T-cell (primary cell): ENCODE measurements around the gene ARFGEF2. TPM values are rescaled to one million over a fixed set of nuclear protein-coding genes. Genes with fewer than 3 reads are reported as not detected.

ENCODE experiments used
- ATAC-seq, 4 experiments: fragments of 200-7000 bp in 3 of 4; fragments of 150-1000 bp in 1 of 4; cut with Tn5 transposase; replicated peaks in 1 of 4; 1 replicate in 3 of 4; 2 replicates in 1 of 4; pipeline ENCODE4 v1.10.0; 2021; ENCODE audit warnings: moderate library complexity in 3 of 4, mild to moderate bottlenecking in 2 of 4, moderate number of reproducible peaks in 1 of 4
- CTCF ChIA-PET, 2 donors: fragments of 300-600 bp; sonication (Branson Sonifier 250); formaldehyde crosslinking; loops; one replicate each; lab custom pipeline; 2022; ENCODE audit warnings: antibody characterized with exemption in 2 of 2; lab: Charles Lee
- POLR2A ChIA-PET, 2 donors: fragments of 300-600 bp; sonication (Branson Sonifier 250); formaldehyde crosslinking; loops; one replicate each; lab custom pipeline; 2022; ENCODE audit warnings: antibody characterized with exemption in 2 of 2; lab: Charles Lee
- DNase-seq, 35 experiments: peaks; one replicate each; pipeline versions ENCODE4 v3.0.0 to v3.0.0-alpha.2; 2013 to 2023
- H3K27ac ChIP-seq: one replicate; pipeline ENCODE4 v1.5.1; 2013; ENCODE audit warnings: low read length
- H3K27me3 ChIP-seq, 2 experiments: replicated peaks in 1 of 2; 1 replicate in 1 of 2; 2 replicates in 1 of 2; pipeline versions ENCODE4 v1.6.1 to v1.7.0; 2013; ENCODE audit warnings: low read length in 1 of 2, mixed read lengths in 1 of 2; ENCODE audit not compliant: control insufficient read depth in 2 of 2, insufficient read depth in 2 of 2; ENCODE audit errors: extremely low read depth in 1 of 2
- H3K36me3 ChIP-seq, 2 donors: 1 replicate in 1 of 2; 2 replicates in 1 of 2; pipeline versions ENCODE4 v1.6.1 to v1.7.0; 2013; ENCODE audit warnings: low read length in 1 of 2; ENCODE audit not compliant: control insufficient read depth in 2 of 2, insufficient read depth in 1 of 2; ENCODE audit errors: extremely low read depth in 1 of 2
- H3K4me1 ChIP-seq, 2 experiments: 1 replicate in 1 of 2; 2 replicates in 1 of 2; pipeline versions ENCODE4 v1.6.1 to v1.7.0; 2013; ENCODE audit warnings: low read length in 2 of 2, mixed read lengths in 1 of 2; ENCODE audit not compliant: insufficient read depth in 2 of 2, control insufficient read depth in 1 of 2; ENCODE audit errors: extremely low read depth in 1 of 2
- H3K4me3 ChIP-seq, 2 donors: 1 replicate in 1 of 2; 2 replicates in 1 of 2; pipeline versions ENCODE4 v1.5.1 to v1.7.0; 2013; ENCODE audit warnings: mild to moderate bottlenecking in 2 of 2, low read length in 1 of 2, moderate library complexity in 1 of 2; ENCODE audit not compliant: control insufficient read depth in 1 of 2; ENCODE audit errors: extremely low read depth in 1 of 2
- H3K9me3 ChIP-seq: 2 replicates; pipeline ENCODE4 v1.7.0; 2013
- H3K27ac Mint-ChIP-seq, 2 donors: one replicate each; pipeline ENCODE4 v1.8.0; 2020 to 2021; ENCODE audit warnings: mild to moderate bottlenecking in 2 of 2, mixed read lengths in 2 of 2
- H3K27me3 Mint-ChIP-seq, 2 donors: one replicate each; pipeline ENCODE4 v1.8.0; 2021 to 2022; ENCODE audit warnings: mixed read lengths in 2 of 2
- H3K36me3 Mint-ChIP-seq: one replicate; pipeline ENCODE4 v1.8.0; 2021; ENCODE audit warnings: mixed read lengths
- H3K4me1 Mint-ChIP-seq, 3 donors: one replicate each; pipeline ENCODE4 v1.8.0; 2020 to 2022; ENCODE audit warnings: mixed read lengths in 3 of 3, mild to moderate bottlenecking in 1 of 3
- H3K4me3 Mint-ChIP-seq, 3 donors: one replicate each; pipeline ENCODE4 v1.8.0; 2020 to 2022; ENCODE audit warnings: mild to moderate bottlenecking in 3 of 3, mixed read lengths in 3 of 3, moderate library complexity in 3 of 3
- H3K9me3 Mint-ChIP-seq, 3 donors: one replicate each; pipeline ENCODE4 v1.8.0; 2020 to 2022; ENCODE audit warnings: mixed read lengths in 3 of 3
- WGBS: methylation state at CpG from one replicate; pipeline ENCODE4 v1.1.5; 2013; ENCODE audit warnings: missing lambda C conversion rate; ENCODE audit not compliant: insufficient coverage; 5-methylcytosine and 5-hydroxymethylcytosine counted together
- total RNA-seq, 35 experiments: library from RNA in 6 of 35; stranded (reverse) in 6 of 35; fragments of 120-200 nt in 1 of 35; gene quantifications; one replicate each; pipeline versions ENCODE4 v1.2.1 to v1.2.4 and lab custom pipeline; 2013 to 2026

The ARFGEF2 gene
- total RNA-seq, 5 donors from 2014 or later (not counting 1 experiment from before 2014, with no cell fraction given) = 23.4 to 30.3 (median 26.0) TPM

- Mint-ChIP-seq H3K36me3 (peaks cover 78% of the 10 kb centered on the region), H3K27ac (no peak overlapping the region), H3K9me3 (no peaks in the 10 kb centered on the region), H3K27me3 (no peaks in the 10 kb centered on the region), H3K4me1 (peaks cover 0 to 12% (median 0%) of the 10 kb centered on the region in 3 donors), H3K4me3 (no peak overlapping the region)
- Histone ChIP-seq H3K4me1 (no peaks in the 10 kb centered on the region), H3K27ac (no peak overlapping the region), H3K27me3 (no peaks in the 10 kb centered on the region), H3K4me3 (no peak overlapping the region), H3K36me3 (peaks cover 13 to 59% of the 10 kb centered on the region in 2 donors), H3K9me3 (no peaks in the 10 kb centered on the region)
- ATAC-seq = no peak
- 80% methylated on average over 1 of the region's 5 CpGs for WGBS
- CTCF ChIA-PET = no interaction called here
- DNase-seq = no peak
- POLR2A ChIA-PET = no interaction called here
Measured at GRCh38 chr20:48983423-48984400, 62.2 kb downstream of the ARFGEF2 start.

GRCh38 chr20:48984575-48985219 lies 63.2 kb downstream of the ARFGEF2 start:
- Mint-ChIP-seq H3K9me3 (no peaks in the 10 kb centered on the region), H3K27ac (no peak overlapping the region), H3K4me3 (no peak overlapping the region), H3K36me3 (peaks cover 75% of the 10 kb centered on the region), H3K4me1 (peaks cover 0 to 11% (median 0%) of the 10 kb centered on the region in 3 donors), H3K27me3 (no peaks in the 10 kb centered on the region)
- Histone ChIP-seq H3K27ac (no peak overlapping the region), H3K4me3 (no peak overlapping the region), H3K4me1 (no peaks in the 10 kb centered on the region), H3K9me3 (no peaks in the 10 kb centered on the region), H3K36me3 (peaks cover 16 to 66% of the 10 kb centered on the region in 2 donors), H3K27me3 (no peaks in the 10 kb centered on the region)
- POLR2A ChIA-PET = no interaction called here
- CTCF ChIA-PET = no interaction called here
- ATAC-seq (no peak), DNase-seq (no peak)
- 93% methylated on average over 6 of the region's 10 CpGs for WGBS

- Mint-ChIP-seq H3K4me3 (no peak overlapping the region), H3K27ac (no peak overlapping the region), H3K9me3 (no peaks in the 10 kb centered on the region), H3K36me3 (peaks cover 72% of the 10 kb centered on the region), H3K4me1 (no peaks in the 10 kb centered on the region), H3K27me3 (no peaks in the 10 kb centered on the region)
- Histone ChIP-seq H3K4me3 (no peak overlapping the region), H3K27ac (no peak overlapping the region), H3K4me1 (no peaks in the 10 kb centered on the region), H3K27me3 (no peaks in the 10 kb centered on the region), H3K36me3 (peaks cover 24 to 86% of the 10 kb centered on the region in 2 donors), H3K9me3 (no peaks in the 10 kb centered on the region)
- ATAC-seq = no peak
- ChIA-PET POLR2A (no interaction called here), CTCF (interaction anchor here in 1 of 2 donors (0.6 kb wide), 1 partner anchor 281 kb away, joined by 5 read pairs; no protein-coding TSS in a partner anchor)
- DNase-seq = no peak
- WGBS = 100% methylated on average over 1 of the region's 2 CpGs
Measured at GRCh38 chr20:48986899-48987298, 65.4 kb downstream of the ARFGEF2 start.

GRCh38 chr20:48990467-48990866 lies 69.0 kb downstream of the ARFGEF2 start:
- H3K9me3 Mint-ChIP-seq = no peaks in the 10 kb centered on the region
- no peak for DNase-seq
- Histone ChIP-seq H3K27me3 (no peaks in the 10 kb centered on the region), H3K9me3 (no peaks in the 10 kb centered on the region), H3K27ac (no peak overlapping the region), H3K36me3 (peaks cover 20 to 91% of the 10 kb centered on the region in 2 donors), H3K4me1 (no peaks in the 10 kb centered on the region), H3K4me3 (no peak overlapping the region)
- H3K4me1 Mint-ChIP-seq = no peaks in the 10 kb centered on the region
- H3K36me3 Mint-ChIP-seq = peaks cover 76% of the 10 kb centered on the region
- H3K27ac Mint-ChIP-seq = no peak overlapping the region
- no peak overlapping the region for H3K4me3 Mint-ChIP-seq
- ChIA-PET CTCF (no interaction called here), POLR2A (no interaction called here)
- H3K27me3 Mint-ChIP-seq = no peaks in the 10 kb centered on the region
- ATAC-seq = no peak
- WGBS = no CpG with 5 or more reads among the region's 1 CpG

GRCh38 chr20:48995589-48995988 lies 74.1 kb downstream of the ARFGEF2 start:
- ChIA-PET CTCF (no interaction called here), POLR2A (interaction anchor here in 1 of 2 donors (0.5 to 0.6 kb wide), 2 partner anchors 690 to 1515 kb away, joined by 3 to 4 read pairs; no protein-coding TSS in a partner anchor)
- Histone ChIP-seq H3K36me3 (peaks cover 11 to 88% of the 10 kb centered on the region in 2 donors), H3K9me3 (no peaks in the 10 kb centered on the region), H3K4me3 (no peak overlapping the region), H3K4me1 (no peaks in the 10 kb centered on the region), H3K27ac (no peak overlapping the region), H3K27me3 (no peaks in the 10 kb centered on the region)
- Mint-ChIP-seq H3K4me1 (no peaks in the 10 kb centered on the region), H3K27me3 (no peaks in the 10 kb centered on the region), H3K27ac (no peak overlapping the region), H3K4me3 (no peak overlapping the region), H3K9me3 (no peaks in the 10 kb centered on the region), H3K36me3 (peaks cover 74% of the 10 kb centered on the region)
- WGBS = 81% methylated on average over 4 of the region's 4 CpGs
- DNase-seq (no peak), ATAC-seq (no peak)
